Sigmoid colon (tissue), 7 donors: ENCODE measurements around the gene PHOX2B. TPM values are rescaled to one million over a fixed set of nuclear protein-coding genes. Genes with fewer than 3 reads are reported as not detected.

Experiments used
- DNase-seq: peaks from one replicate; pipeline ENCODE4 v3.0.0-alpha.2; 2019
- H3K27ac ChIP-seq, 4 donors: fragments of 200-600 bp; sonication (generic); one replicate each; pipeline ENCODE4 v1.5.1; 2016 to 2019; ENCODE audit warnings: mild to moderate bottlenecking in 1 of 4
- H3K27me3 ChIP-seq, 3 donors: fragments of 200-600 bp; sonication (generic); one replicate each; pipeline ENCODE4 v1.5.1; 2019; ENCODE audit warnings: mild to moderate bottlenecking in 1 of 3
- H3K36me3 ChIP-seq, 4 donors: fragments of 200-600 bp; sonication (generic); one replicate each; pipeline ENCODE4 v1.5.1; 2016 to 2019
- H3K4me1 ChIP-seq, 4 donors: fragments of 200-600 bp; sonication (generic); one replicate each; pipeline ENCODE4 v1.5.1; 2017 to 2019
- H3K4me3 ChIP-seq, 4 donors: fragments of 200-600 bp; sonication (generic); one replicate each; pipeline ENCODE4 v1.5.1; 2017 to 2019; ENCODE audit warnings: mild to moderate bottlenecking in 2 of 4, moderate library complexity in 1 of 4
- H3K9me3 ChIP-seq, 4 donors: fragments of 200-600 bp in 3 of 4; sonication (generic) in 3 of 4; one replicate each; pipeline versions ENCODE4 v1.5.1 to v1.6.1; 2013 to 2019
- EP300 ChIP-seq, 4 donors: sonication (generic); formaldehyde crosslinking; IDR thresholded peaks; one replicate each; pipeline ENCODE4 v1.6.1; 2017; ENCODE audit warnings: antibody characterized with exemption in 4 of 4
- POLR2A ChIP-seq, 2 donors: fragments of 450-650 bp; IDR thresholded peaks; one replicate each; pipeline ENCODE4 v1.6.1; 2016; ENCODE audit warnings: antibody characterized with exemption in 2 of 2, mild to moderate bottlenecking in 2 of 2, moderate library complexity in 2 of 2
- POLR2AphosphoS5 ChIP-seq, 4 donors: sonication (generic); formaldehyde crosslinking; IDR thresholded peaks; one replicate each; pipeline ENCODE4 v1.6.1; 2017; ENCODE audit warnings: antibody characterized with exemption in 4 of 4
- WGBS, 2 donors: extraction: QIAGEN DNeasy Blood & Tissue Kit; methylation state at CpG; one replicate each; pipeline ENCODE4 v1.1.7; 2013; 5-methylcytosine and 5-hydroxymethylcytosine counted together
- intact Hi-C: fragments of 100-400 bp; cut with DNase I; formaldehyde crosslinking; loops from one replicate; pipeline ENCODE4 v1.15.1; 2023
- polyA plus RNA-seq, 3 donors: library from polyadenylated mRNA; stranded (reverse); fragments of 200-250 nt; gene quantifications; one replicate each; pipeline ENCODE4 v1.2.3, GENCODE V29; 2013
- total RNA-seq, 4 donors: library from RNA; depleted of rRNA; stranded (reverse); fragments of >200 nt; gene quantifications; one replicate each; pipeline ENCODE4 v1.1.0, GENCODE V29; 2016
- TF ChIP-seq, protein P1 (sequence below), 4 experiments: fragments of 450-650 bp in 3 of 4; fragments of 200-600 bp in 1 of 4; IDR thresholded peaks; one replicate each; pipeline ENCODE4 v1.5.1; 2016 to 2019; ENCODE audit warnings: antibody characterized with exemption in 4 of 4, mild to moderate bottlenecking in 3 of 4, moderate library complexity in 2 of 4
- donor health status: healthy with polysubstance abuse.
- donor health status: Bipolar disorder and iron deficiency.
- donor health status: healthy.

The PHOX2B gene
- total and polyA plus RNA-seq, 7 donors: 0.33 to 3.6 (median 2.1) TPM; not detected in 1

DNA sequence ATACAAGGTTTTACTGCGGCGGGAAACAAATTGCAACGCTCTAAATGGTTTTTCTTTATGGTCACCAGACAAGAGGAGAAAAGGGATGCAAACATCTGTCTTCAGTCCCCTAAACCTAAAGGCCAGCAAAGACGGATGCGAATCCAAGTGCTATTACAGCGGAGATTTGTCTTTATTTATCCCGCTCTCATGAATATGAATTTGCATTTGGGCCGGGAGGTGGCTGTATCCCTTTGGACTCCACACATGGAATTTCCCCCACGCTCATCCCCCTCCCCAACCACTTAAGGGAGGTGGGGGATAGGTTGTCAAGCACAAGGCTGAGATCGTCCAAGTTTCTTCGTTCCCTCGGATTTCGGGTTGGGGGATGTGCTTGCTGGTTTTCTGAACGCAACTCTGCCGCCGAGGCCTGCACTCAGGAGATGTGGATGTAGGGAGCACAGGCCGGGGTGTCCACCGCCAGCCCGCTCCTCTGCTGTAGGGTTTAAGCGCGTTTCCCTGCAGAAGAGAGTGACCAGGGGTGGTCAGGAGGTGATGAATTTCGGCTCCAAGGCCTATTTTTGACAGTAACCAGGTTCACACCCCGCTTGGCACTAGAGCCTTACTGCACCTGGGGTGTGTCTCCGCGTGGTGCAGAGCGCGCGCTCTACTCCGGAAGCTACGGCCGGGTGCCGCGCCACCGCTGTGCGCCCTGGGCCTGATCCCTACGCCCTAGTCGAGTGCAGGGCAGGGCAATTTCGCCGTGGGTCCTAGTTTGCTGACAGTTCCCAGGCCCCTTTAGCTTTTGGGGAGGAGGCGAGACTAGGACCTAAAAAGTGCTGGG is 2.3 kb upstream of the PHOX2B start:
- no peaks in the 10 kb centered on the region for H3K36me3 ChIP-seq
- peaks cover 38 to 97% (median 62%) of the 10 kb centered on the region in 3 donors for H3K27me3 ChIP-seq
- H3K4me1 ChIP-seq: peaks cover 0 to 21% (median 3%) of the 10 kb centered on the region in 4 donors
- no peak overlapping the region for H3K27ac ChIP-seq
- peaks cover 0 to under 1% (median 0%) of the 10 kb centered on the region in 4 donors for H3K9me3 ChIP-seq
- no peak overlapping the region for H3K4me3 ChIP-seq
- TF ChIP-seq EP300 (IDR thresholded peaks at IDR 0.05) (no peak), POLR2AphosphoS5 (IDR thresholded peaks at IDR 0.05) (no peak), POLR2A (IDR thresholded peaks at IDR 0.05) (no peak)
- TF ChIP-seq, protein P1, sequence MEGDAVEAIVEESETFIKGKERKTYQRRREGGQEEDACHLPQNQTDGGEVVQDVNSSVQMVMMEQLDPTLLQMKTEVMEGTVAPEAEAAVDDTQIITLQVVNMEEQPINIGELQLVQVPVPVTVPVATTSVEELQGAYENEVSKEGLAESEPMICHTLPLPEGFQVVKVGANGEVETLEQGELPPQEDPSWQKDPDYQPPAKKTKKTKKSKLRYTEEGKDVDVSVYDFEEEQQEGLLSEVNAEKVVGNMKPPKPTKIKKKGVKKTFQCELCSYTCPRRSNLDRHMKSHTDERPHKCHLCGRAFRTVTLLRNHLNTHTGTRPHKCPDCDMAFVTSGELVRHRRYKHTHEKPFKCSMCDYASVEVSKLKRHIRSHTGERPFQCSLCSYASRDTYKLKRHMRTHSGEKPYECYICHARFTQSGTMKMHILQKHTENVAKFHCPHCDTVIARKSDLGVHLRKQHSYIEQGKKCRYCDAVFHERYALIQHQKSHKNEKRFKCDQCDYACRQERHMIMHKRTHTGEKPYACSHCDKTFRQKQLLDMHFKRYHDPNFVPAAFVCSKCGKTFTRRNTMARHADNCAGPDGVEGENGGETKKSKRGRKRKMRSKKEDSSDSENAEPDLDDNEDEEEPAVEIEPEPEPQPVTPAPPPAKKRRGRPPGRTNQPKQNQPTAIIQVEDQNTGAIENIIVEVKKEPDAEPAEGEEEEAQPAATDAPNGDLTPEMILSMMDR (IDR thresholded peaks at IDR 0.05): no peak
- intact Hi-C loops: no loop called here
- 6 to 9% methylated on average over 40 of the region's 40 CpGs for WGBS, 2 donors
- DNase-seq: no peak

DNA sequence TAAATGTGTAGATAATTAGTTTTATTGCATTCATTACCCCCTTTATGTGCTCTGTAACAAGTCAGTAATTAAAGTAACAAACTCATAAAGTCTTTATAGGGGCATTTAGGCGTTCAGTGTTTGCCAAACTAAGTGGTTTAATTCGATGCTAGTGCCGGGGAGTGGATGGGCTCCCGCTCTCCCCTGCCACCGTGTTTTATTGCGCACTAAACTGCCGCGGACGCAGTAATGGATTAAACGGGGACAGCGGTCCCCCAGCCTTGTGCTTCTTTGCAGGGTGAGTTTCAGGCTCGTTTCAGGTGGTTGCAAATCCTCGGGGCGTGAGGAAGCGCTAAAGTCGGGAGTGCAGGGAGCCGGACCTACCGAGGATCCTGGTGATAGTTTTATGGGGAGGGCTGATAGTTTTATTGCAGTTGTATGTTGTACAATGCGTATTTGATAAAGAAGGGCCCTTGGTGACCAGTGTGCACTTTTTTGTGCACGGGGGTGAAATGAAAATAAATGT is 1.6 kb upstream of the PHOX2B start:
- H3K36me3 ChIP-seq: no peaks in the 10 kb centered on the region
- no peak for DNase-seq
- WGBS, 2 donors: 1 to 5% methylated on average over 20 of the region's 20 CpGs
- H3K27ac ChIP-seq: no peak overlapping the region
- intact Hi-C loops: no loop called here
- H3K4me1 ChIP-seq: peaks cover 0 to 21% (median 3%) of the 10 kb centered on the region in 4 donors
- no peak overlapping the region for H3K4me3 ChIP-seq
- no peak for TF ChIP-seq EP300 (IDR thresholded peaks at IDR 0.05)
- TF ChIP-seq POLR2AphosphoS5 (IDR thresholded peaks at IDR 0.05): no peak
- TF ChIP-seq, protein P1 (IDR thresholded peaks at IDR 0.05): no peak
- TF ChIP-seq POLR2A (IDR thresholded peaks at IDR 0.05): no peak
- peaks cover 42 to 98% (median 67%) of the 10 kb centered on the region in 3 donors for H3K27me3 ChIP-seq
- peaks cover 0 to 4% (median 0%) of the 10 kb centered on the region in 4 donors for H3K9me3 ChIP-seq

DNA sequence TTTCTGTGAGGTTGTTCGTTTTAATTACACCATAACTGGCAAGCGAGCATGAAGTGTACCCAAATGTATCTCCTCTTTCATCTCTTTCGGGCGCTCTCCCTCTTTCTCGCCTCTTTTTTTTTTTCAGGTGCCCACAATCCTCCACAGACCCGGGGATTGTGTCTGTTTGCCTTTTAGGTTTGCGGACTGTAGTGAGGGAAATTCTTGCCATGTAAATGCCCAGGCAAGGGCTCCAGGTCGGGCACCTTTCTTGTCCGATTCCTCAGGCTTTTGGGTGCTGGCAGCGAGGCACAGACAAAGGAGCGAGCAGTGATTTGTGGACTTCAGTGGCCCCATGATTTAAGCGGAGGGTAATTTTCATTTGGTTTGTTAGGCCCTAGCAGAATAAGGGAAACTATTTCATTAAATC is 1.1 kb upstream of the PHOX2B start:
- Histone ChIP-seq H3K36me3 (no peaks in the 10 kb centered on the region), H3K27me3 (peaks cover 46 to 98% (median 72%) of the 10 kb centered on the region in 3 donors), H3K4me3 (no peak overlapping the region), H3K4me1 (peaks cover 0 to 21% (median 3%) of the 10 kb centered on the region in 4 donors), H3K27ac (no peak overlapping the region), H3K9me3 (peaks cover 0 to 4% (median 0%) of the 10 kb centered on the region in 4 donors)
- 4 to 11% methylated on average over 12 of the region's 12 CpGs for WGBS, 2 donors
- intact Hi-C loops: no loop called here
- no peak for TF ChIP-seq EP300 (IDR thresholded peaks at IDR 0.05)
- no peak for TF ChIP-seq POLR2AphosphoS5 (IDR thresholded peaks at IDR 0.05)
- TF ChIP-seq, protein P1 (IDR thresholded peaks at IDR 0.05): no peak
- TF ChIP-seq POLR2A (IDR thresholded peaks at IDR 0.05): no peak
- no peak for DNase-seq

DNA sequence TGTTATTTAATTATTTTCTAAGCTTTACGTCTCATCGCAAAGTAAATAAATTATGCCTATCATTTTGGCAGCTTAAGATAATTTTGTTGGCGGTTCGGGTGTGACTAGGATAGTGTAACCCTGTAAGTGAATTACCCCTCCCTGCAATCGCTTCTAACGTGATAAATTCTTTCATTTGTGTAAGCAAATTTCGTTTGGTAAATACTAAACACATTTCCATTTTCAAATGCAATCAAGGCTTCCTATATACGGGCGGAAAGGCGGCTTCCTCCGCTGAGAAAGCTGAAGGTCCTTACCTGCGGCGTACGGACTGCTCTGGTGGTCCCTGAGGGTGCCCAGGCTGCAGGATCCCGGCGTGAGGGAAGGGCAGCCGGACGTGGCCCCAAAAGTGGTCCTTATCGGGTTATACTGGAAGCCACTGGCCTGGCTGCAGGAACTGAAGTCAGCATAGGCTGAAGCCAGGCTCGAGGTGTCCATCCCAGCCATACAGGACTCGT is 403 bp downstream of the PHOX2B start:
- no peak overlapping the region for H3K27ac ChIP-seq
- peaks cover 47 to 98% (median 71%) of the 10 kb centered on the region in 3 donors for H3K27me3 ChIP-seq
- H3K36me3 ChIP-seq: no peaks in the 10 kb centered on the region
- WGBS, 2 donors: 7 to 11% methylated on average over 21 of the region's 21 CpGs
- H3K9me3 ChIP-seq: peaks cover 0 to 4% (median 0%) of the 10 kb centered on the region in 4 donors
- intact Hi-C loops: no loop called here
- H3K4me1 ChIP-seq: peaks cover 0 to 21% (median 3%) of the 10 kb centered on the region in 4 donors
- no peak overlapping the region for H3K4me3 ChIP-seq
- TF ChIP-seq, protein P1 (IDR thresholded peaks at IDR 0.05): no peak
- TF ChIP-seq POLR2A (IDR thresholded peaks at IDR 0.05) (no peak), POLR2AphosphoS5 (IDR thresholded peaks at IDR 0.05) (no peak), EP300 (IDR thresholded peaks at IDR 0.05) (no peak)
- DNase-seq: no peak
